ENCODE results near the gene POMP. TPM values are rescaled to one million over a fixed set of nuclear protein-coding genes. Genes with fewer than 3 reads are reported as not detected.

POMP gene
- polyA plus RNA-seq, 1 of the 3 experiments (the other 2 are of a cell fraction) = 37.1 TPM

DNA sequence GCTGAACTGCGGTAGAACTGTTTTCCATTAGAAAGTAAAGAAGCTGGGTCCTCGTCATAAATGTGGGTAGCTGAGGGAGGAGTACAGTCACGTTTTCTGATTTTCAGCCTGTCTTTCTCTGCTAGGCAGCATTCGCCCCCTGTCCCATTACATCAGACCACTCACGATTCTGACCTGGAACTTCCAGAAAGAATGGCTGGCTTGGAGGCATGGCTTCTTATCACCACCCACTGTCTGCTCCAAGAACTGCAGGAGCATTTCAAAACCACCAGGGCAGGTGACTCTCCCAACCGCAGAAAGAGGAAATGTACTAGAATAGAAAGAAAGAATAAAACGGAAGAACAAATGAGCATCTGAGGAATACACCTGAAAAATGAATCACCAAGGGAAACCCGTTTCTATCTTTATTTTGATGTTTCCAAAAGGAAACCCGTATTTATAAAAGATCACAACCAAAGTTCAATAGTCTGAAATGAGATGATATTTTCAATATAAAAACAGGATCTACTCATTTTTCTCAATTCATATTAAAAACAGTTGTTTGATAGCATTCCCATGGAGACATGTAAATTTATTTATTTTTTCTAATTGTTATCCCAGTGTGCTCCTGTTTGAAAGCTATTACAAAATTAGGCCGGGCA is 22.1 kb upstream of the POMP start:
- Histone ChIP-seq H3K9me3 (no peaks in the 10 kb centered on the region), H2AFZ (ENCODE audit: low read depth) (no peak overlapping the region), H3K9ac (no peak overlapping the region), H3K36me3 (replicated peaks in 1 of 2; ENCODE audit: control insufficient read depth in 1 of 2, insufficient read depth in 2 of 2, low read length in 1 of 2) (no peaks in the 10 kb centered on the region), H3K9me2 (no peaks in the 10 kb centered on the region), H3K4me2 (0 out of 2 replicates have a peak overlapping the region, but pooled peaks have one; percentile 31), H3K4me1 (ENCODE audit: control insufficient read depth in 1 of 2, insufficient read depth in 2 of 2, low read depth in 1 of 2, low read length in 1 of 2) (peaks cover 0 to 7% of the 10 kb centered on the region in 2 experiments; a peak in 2 of 4 replicates), H4K20me1 (ENCODE audit: insufficient read depth) (no peaks in the 10 kb centered on the region), H3F3A (replicated peaks; ENCODE audit: insufficient read depth) (no peaks in the 10 kb centered on the region), H3K79me2 (ENCODE audit: insufficient read depth) (no peaks in the 10 kb centered on the region), H3K4me3 (ENCODE audit: low read depth in 2 of 2, low read length in 1 of 2) (peak overlapping the region in 1 of 2 experiments; percentile 25; a peak in 1 of 4 replicates), H3K27me3 (ENCODE audit: insufficient read depth) (no peaks in the 10 kb centered on the region), H3K27ac (ENCODE audit: low read depth in 2 of 2, low read length in 1 of 2) (no peak overlapping the region)
- 27% methylated on average over 10 of the region's 10 CpGs for WGBS (ENCODE audit: low lambda C conversion rate)
- ChIA-PET POLR2A (no interaction called here), CTCF (interaction anchor here (0.6 to 2.0 kb wide), 10 partner anchors 13 to 313 kb away, joined by 3 to 8 read pairs (median 3); no protein-coding TSS in a partner anchor)
- no peak for TF ChIP-seq MXI1 (IDR thresholded peaks at IDR 0.05; ENCODE audit: low read depth, low read length)
- no peak for TF ChIP-seq NFIC (IDR thresholded peaks at IDR 0.05; ENCODE audit: borderline replicate concordance)
- TF ChIP-seq, protein P1, sequence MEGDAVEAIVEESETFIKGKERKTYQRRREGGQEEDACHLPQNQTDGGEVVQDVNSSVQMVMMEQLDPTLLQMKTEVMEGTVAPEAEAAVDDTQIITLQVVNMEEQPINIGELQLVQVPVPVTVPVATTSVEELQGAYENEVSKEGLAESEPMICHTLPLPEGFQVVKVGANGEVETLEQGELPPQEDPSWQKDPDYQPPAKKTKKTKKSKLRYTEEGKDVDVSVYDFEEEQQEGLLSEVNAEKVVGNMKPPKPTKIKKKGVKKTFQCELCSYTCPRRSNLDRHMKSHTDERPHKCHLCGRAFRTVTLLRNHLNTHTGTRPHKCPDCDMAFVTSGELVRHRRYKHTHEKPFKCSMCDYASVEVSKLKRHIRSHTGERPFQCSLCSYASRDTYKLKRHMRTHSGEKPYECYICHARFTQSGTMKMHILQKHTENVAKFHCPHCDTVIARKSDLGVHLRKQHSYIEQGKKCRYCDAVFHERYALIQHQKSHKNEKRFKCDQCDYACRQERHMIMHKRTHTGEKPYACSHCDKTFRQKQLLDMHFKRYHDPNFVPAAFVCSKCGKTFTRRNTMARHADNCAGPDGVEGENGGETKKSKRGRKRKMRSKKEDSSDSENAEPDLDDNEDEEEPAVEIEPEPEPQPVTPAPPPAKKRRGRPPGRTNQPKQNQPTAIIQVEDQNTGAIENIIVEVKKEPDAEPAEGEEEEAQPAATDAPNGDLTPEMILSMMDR (IDR thresholded peaks at IDR 0.05) = peak; percentile 88
- TF ChIP-seq, protein P2, sequence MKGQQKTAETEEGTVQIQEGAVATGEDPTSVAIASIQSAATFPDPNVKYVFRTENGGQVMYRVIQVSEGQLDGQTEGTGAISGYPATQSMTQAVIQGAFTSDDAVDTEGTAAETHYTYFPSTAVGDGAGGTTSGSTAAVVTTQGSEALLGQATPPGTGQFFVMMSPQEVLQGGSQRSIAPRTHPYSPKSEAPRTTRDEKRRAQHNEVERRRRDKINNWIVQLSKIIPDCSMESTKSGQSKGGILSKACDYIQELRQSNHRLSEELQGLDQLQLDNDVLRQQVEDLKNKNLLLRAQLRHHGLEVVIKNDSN (IDR thresholded peaks at IDR 0.05; ENCODE audit: borderline replicate concordance, low read depth) = no peak
- TF ChIP-seq, protein P3, sequence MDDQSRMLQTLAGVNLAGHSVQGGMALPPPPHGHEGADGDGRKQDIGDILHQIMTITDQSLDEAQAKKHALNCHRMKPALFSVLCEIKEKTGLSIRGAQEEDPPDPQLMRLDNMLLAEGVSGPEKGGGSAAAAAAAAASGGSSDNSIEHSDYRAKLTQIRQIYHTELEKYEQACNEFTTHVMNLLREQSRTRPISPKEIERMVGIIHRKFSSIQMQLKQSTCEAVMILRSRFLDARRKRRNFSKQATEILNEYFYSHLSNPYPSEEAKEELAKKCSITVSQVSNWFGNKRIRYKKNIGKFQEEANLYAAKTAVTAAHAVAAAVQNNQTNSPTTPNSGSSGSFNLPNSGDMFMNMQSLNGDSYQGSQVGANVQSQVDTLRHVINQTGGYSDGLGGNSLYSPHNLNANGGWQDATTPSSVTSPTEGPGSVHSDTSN (IDR thresholded peaks at IDR 0.05) = no peak
- TF ChIP-seq, protein P4, sequence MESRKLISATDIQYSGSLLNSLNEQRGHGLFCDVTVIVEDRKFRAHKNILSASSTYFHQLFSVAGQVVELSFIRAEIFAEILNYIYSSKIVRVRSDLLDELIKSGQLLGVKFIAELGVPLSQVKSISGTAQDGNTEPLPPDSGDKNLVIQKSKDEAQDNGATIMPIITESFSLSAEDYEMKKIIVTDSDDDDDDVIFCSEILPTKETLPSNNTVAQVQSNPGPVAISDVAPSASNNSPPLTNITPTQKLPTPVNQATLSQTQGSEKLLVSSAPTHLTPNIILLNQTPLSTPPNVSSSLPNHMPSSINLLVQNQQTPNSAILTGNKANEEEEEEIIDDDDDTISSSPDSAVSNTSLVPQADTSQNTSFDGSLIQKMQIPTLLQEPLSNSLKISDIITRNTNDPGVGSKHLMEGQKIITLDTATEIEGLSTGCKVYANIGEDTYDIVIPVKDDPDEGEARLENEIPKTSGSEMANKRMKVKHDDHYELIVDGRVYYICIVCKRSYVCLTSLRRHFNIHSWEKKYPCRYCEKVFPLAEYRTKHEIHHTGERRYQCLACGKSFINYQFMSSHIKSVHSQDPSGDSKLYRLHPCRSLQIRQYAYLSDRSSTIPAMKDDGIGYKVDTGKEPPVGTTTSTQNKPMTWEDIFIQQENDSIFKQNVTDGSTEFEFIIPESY (IDR thresholded peaks at IDR 0.05; ENCODE audit: borderline replicate concordance, low read depth) = no peak
- no peak for TF ChIP-seq FOSL2 (IDR thresholded peaks at IDR 0.05; ENCODE audit: borderline replicate concordance, low read depth)
- no peak for TF ChIP-seq FOXM1 (IDR thresholded peaks at IDR 0.05; ENCODE audit: low read depth)
- TF ChIP-seq NRF1 (IDR thresholded peaks at IDR 0.05; ENCODE audit: low read depth, low read length) = no peak
- no peak for TF ChIP-seq POLR2AphosphoS5 (IDR thresholded peaks at IDR 0.05; ENCODE audit: low read depth, low read length)
- peak; percentile 85 for TF ChIP-seq SMC3 (IDR thresholded peaks at IDR 0.05; ENCODE audit: low read depth, low read length)
- TF ChIP-seq GATA2 (CRISPR knock-in tag; IDR thresholded peaks at IDR 0.05) = no peak
- TF ChIP-seq RXRA (IDR thresholded peaks at IDR 0.05; ENCODE audit: borderline replicate concordance, low read depth) = no peak
- TF ChIP-seq RCOR1 (IDR thresholded peaks at IDR 0.05; ENCODE audit: low read length) = no peak
- TF ChIP-seq FOXJ3 (CRISPR knock-in tag; IDR thresholded peaks at IDR 0.05) = no peak
- TF ChIP-seq, protein P5, sequence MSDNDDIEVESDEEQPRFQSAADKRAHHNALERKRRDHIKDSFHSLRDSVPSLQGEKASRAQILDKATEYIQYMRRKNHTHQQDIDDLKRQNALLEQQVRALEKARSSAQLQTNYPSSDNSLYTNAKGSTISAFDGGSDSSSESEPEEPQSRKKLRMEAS (IDR thresholded peaks at IDR 0.05; ENCODE audit: low read depth) = no peak
- no peak for TF ChIP-seq TCF12 (IDR thresholded peaks at IDR 0.05)
- TF ChIP-seq JUND (IDR thresholded peaks at IDR 0.05) = no peak
- TF ChIP-seq RAD21 (IDR thresholded peaks at IDR 0.05; ENCODE audit: low read length) = peak; percentile 94
- no peak for TF ChIP-seq EZH2phosphoT487 (IDR thresholded peaks at IDR 0.05; ENCODE audit: borderline replicate concordance, low read depth)
- no peak for TF ChIP-seq YY1 (IDR thresholded peaks at IDR 0.05; ENCODE audit: low read depth)
- no peak for TF ChIP-seq SIN3A (IDR thresholded peaks at IDR 0.05; ENCODE audit: borderline replicate concordance, low read depth, low read length)
- peak; percentile 64 for DNase-seq

Measured in SK-N-SH (cell line).